Measurements from ENCODE around the gene AKAP13.
"Not testable (repeated sequence)": the region's sequence is repeated elsewhere in the genome, so short reads cannot be mapped to it uniquely, and the experiment has no call there.

The AKAP13 gene

DNA sequence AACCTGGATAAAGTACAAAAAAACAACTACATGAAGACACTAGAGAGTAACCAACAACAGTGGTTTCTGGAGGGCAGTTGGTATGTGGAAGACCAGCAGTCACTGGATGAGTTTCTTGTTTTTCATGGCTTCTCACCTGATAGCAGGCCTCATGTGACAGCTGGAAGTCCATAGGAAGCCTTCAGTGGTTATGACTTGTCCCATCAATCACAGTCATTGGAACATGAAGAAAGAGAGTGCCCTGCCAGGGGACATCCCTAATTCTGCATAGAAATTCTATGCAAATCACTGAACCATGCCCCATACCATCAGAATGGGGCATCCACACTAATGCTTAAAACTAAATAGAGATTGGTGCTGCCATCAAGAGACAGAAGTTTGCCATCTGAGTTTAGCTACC is 81.6 kb downstream of the AKAP13 start:
- H3K4me3 ChIP-seq (ENCODE audit: low read depth, low read length): no peak overlapping the region
- DNase-seq (ENCODE audit: low read depth): no peak

DNA sequence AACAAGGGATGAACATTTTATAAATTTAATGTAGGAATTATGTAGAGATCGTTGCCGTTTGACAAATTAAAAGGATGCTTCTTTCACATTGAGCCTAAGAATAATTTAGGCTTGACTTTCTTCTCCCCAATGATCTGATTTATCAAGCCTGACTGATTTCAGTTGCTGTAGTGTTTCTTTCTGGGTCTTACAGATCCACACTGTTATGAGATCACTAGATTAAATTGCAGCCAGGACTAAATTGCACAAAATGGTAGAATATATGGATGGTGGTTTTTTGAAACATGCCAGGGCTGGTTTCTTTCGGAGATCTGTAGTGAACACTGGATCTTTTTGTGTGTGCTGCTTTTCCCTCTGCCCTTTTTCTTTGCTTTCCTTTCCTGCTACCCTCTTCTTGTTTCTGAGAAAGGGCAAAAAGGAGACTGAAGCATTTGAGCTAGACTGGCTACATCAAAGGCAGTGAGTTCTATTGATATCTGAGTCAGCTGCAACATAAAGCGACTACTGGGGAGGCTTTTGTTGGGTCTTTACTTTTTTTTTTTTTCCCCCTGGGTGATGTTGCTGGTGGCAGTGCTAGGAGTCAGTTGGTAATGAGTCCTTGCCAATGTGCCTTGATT is 83.0 kb downstream of the AKAP13 start:
- no peak overlapping the region for H3K4me3 ChIP-seq (ENCODE audit: low read depth, low read length)
- no peak for DNase-seq (ENCODE audit: low read depth)

DNA sequence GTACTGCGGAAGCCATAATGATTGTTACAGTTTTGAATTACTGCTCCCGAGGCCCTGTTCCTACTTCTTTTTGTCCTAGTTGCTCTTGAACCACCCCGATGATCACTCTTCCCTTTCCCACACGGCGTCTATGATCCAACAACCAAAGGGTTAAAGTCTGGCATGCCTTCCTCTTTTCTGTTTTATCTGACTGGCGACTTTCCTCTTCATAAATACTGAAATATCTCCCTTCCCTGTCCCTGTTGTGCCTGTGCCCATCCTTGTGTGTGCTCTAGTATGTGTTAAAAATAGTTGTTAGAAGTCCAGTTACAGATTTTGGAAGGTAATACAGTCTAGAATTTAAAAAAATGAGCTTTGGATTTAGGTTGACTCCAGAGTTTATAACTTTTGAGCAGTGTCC is 83.6 kb downstream of the AKAP13 start:
- no peak for DNase-seq (ENCODE audit: low read depth)
- no peak overlapping the region for H3K4me3 ChIP-seq (ENCODE audit: low read depth, low read length)

DNA sequence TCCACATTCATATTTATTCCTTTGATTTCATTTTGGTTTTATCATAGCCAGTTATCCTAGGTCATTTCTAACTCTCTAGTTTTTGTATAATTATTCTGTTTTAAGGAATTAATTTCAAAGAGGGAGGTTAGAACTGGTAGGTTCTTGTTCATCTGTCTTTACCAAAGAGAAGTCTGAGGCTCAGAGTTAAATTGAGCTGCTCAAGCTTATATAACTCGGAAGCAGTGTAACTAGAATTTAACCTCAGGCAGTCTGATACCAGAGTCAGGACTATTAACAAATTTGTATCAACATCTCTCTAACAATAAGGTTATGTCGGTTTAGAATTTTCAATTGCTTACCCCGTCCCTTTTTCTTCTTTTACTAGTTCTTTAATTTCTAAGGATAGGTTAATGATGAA is 84.1 kb downstream of the AKAP13 start:
- H3K4me3 ChIP-seq (ENCODE audit: low read depth, low read length): no peak overlapping the region
- no peak for DNase-seq (ENCODE audit: low read depth)

DNA sequence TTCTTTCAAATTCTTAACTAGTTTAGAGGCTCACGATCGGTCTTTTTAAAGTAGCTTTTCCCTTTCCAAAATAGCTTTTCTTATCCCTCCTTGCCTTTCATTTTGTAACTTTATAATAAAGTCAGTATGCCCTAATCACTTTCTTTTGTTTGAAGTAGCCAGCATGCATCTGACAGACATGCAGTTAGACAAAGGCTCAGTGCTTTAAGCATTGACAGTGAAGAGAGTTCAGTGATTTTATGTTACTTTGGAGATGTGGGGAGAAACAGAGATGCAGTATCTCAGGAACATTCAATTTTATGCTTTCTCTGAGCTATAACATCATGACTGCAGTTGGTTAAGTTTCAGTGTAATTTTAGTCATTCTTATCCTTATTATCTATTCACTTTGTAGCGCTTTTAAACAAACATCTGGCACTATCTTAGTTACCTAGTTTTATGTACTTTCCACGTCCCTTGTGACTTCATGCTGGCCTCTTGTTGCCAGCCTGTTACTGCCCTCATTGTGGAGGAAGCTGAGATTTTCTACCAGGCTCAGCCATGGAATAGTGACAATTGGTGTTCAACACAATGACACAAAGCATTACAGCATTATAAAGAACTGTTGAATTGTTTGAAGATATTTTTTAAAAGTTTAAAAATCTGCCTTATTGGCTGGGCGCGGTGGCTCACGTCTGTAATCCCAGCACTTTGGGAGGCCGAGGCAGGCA is 90.3 kb downstream of the AKAP13 start:
- DNase-seq (ENCODE audit: low read depth): no peak
- no peak overlapping the region for H3K4me3 ChIP-seq (ENCODE audit: low read depth, low read length)

DNA sequence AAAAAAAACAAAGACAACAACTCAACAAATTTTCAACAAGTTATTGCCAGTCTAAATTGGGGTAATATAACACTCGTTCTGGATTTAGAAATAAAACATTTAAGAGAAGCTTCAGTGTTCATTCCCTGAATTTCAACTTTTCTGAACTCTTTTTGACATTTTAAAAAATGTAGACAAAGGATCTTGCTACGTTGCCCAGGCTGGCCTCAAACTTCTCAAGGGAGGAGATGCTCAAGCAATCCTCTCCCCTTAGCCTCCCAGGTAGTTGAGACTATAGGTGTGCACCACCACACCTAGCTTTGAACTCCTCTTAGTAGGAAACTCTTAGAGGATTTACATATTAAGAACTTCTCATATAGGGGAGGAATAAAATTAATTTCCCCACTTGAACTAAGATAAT is 91.9 kb downstream of the AKAP13 start:
- H3K4me3 ChIP-seq (ENCODE audit: low read depth, low read length): no peak overlapping the region
- DNase-seq (ENCODE audit: low read depth): no peak

DNA sequence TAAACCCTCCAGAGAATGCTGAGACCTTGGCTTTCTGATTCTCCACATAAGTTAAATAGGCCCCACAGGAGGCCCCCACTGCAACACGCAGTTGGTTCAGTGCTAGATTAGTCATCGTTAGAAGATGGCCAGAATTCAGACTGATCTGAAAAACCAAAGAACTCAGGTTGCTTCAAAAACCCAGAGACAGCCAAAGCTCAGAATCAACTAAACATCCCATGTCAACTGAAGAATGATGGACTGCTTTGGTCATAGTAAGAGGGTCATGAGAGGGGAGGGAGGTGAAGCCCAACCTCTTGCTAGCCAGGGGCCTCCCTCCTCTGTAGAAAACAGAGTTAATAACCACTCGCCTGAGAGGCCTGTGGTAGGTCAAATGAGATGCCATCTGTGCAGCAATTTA is 93.1 kb downstream of the AKAP13 start:
- no peak overlapping the region for H3K4me3 ChIP-seq (ENCODE audit: low read depth, low read length)
- peak; percentile 41 for DNase-seq (ENCODE audit: low read depth)

DNA sequence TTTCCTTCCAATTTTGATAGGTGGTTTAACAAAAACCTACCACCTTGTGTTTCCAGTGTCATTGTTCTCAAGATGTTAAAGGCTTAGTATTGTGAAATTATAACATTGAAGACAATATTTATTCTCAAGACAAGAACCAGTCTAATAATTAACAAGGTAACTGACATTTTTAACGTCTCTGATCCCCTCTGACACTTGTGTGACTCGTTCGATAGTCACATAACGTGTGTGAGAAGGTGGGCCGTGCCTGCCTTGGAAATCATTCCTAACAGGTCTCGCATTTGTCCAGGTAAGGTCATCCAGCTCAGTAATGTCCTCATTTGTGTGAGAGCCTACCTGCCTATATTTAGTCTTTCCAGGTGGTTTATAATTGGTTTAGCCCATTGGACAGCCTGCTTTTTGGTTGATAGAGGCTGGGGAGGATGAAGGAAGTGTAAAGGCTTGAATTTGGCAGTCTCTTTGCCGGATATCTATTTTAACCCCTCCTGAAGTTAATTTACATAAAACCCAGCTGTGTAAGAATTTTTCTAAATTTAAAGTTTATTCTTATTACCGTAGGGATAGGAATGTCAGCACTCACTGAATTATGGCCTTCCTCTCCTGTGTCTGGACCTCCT is 94.4 kb downstream of the AKAP13 start:
- no peak overlapping the region for H3K4me3 ChIP-seq (ENCODE audit: low read depth, low read length)
- DNase-seq (ENCODE audit: low read depth): no peak

DNA sequence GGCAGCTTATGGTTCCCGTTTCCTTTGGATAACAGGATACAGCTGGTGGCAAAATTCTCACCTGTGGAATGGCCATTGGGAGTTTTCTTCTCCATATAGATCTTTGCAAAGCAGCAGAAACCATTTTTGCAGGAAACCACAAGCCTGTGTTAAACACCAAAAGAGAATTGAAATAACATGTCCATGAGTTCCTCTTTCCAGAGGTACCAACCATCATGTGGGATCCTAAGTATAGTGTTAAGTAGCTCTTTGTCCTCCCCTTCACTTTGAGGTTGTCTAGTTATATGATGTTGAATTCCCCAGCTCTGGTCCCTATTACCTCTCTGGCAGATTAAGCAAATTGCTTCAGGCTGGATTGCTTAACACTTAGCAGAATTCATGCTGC is 94.9 kb downstream of the AKAP13 start:
- DNase-seq (ENCODE audit: low read depth): no peak
- no peak overlapping the region for H3K4me3 ChIP-seq (ENCODE audit: low read depth, low read length)

DNA sequence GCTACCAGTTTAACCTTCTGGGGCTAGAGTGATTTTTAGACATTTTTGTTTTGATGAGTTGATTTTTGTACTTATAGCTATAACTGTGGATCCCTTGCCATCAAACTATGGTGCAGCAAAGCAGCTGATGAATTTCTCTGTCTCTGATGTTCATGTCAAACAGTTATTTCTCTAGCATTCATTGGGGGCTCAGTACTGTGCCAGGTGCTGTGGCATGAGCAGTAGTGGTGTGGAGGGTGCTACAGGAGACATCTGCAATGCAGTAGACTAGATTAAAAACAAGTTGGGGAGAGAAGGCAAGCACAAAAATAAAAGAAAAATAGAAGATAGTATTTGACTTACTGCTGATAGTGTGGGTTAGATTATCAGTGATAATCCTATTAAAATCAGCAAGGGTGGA is 95.3 kb downstream of the AKAP13 start:
- no peak for DNase-seq (ENCODE audit: low read depth)
- no peak overlapping the region for H3K4me3 ChIP-seq (ENCODE audit: low read depth, low read length)

DNA sequence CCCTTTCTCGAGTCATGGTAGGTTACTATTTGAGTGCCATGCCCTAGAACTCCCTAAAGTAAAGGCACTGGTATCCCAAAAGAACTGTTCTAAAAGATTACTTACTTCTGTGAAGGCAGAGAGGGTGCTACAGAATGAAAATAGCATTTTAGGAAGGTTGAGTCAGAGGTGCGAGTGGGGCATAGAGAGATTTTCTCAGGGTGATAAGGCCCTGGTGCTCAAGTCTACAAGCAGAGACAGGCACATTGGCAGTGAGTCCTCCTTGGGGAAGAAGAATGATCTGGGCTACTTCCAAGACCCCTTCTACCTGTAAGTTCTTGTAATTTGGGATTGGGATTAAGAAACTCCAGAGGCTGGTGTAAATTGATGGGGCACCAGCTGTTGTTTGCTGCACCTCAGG is 96.7 kb downstream of the AKAP13 start:
- no peak overlapping the region for H3K4me3 ChIP-seq (ENCODE audit: low read depth, low read length)
- no peak for DNase-seq (ENCODE audit: low read depth)

DNA sequence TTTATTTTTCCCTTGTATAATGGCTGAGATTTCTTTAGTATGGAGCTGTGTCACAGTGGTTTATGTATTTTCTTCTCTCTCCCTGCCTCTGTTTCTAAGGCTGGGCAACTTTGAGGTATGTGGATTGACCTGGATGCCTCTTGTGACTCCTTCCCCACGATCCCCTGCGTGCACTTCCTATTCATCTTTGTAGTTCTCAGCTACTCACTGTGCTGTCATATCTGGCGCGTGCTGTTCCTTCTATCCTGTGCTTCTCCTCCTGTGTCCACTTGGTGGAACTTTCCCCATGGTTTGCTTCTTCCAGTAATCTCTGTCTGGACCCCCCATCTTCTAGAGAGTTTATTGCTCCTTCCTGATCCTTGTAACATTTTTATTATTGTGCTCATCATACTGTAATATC is 97.3 kb downstream of the AKAP13 start:
- no peak overlapping the region for H3K4me3 ChIP-seq (ENCODE audit: low read depth, low read length)
- peak; percentile 54 for DNase-seq (ENCODE audit: low read depth)

DNA sequence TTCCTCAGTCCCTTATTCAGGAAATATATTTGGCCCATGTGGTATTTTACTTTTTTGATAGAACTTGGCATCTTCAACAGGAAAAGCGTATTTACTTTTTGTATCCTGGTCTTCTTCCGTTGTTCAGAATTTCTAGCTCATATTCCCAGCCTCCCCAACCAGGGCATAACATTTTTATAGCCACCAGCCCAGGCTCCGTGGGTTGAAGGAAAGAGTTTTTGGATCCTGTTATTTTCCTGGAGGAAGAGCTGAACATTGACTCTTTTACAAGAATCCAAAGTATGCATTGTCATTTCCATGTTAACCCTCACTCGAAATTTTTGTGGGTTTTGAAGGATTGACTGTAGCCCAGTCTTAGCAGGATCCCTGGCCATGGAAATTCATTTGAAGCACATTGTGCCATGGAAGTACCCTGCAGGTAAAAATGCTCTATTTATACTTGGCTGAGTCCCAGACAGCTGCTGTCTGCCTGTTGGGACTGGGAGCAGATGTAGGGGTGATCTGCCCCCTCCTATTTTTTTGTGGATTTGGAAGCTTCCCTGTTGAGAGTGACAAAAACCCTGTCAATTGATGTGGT is 98.8 kb downstream of the AKAP13 start:
- peak; percentile 43 for DNase-seq (ENCODE audit: low read depth)
- no peak overlapping the region for H3K4me3 ChIP-seq (ENCODE audit: low read depth, low read length)

DNA sequence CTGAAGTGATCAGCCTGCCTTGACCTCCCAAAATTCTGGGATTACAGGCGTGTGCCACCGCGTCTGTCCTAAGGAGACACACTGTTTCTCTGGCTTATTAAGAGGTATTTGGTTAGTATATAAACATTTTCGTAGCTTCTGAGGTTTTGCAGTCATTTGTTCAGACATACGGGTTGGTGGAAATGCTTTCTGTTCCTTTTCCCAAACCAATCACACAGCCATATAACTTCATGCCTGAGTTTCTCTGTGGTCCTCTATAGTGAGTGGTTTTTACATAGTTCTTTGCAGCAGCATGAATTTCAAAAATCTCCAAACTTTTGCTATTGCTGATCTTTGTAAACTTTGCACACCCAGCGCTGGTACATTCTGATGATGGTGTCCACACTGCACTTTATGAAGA is 100.5 kb downstream of the AKAP13 start:
- no peak for DNase-seq (ENCODE audit: low read depth)
- no peak overlapping the region for H3K4me3 ChIP-seq (ENCODE audit: low read depth, low read length)

DNA sequence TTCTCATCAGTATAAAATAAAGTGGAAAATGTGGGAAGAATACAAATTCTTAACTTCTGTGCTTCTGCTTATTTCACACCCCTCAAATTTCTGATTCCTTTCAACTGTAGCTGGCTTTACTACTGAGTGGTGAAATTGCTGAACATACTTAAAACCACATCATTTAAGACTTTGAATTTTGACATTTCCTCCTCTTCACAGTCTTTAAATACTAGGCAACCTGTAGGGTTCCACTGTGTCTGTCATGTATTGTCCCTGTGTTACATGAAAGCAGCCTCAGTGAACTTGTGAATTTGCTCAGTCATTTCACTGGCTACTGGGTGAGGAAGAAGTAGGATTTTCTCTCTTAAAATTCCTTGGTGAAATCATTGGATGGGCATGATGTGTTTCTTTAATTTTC is 101.1 kb downstream of the AKAP13 start:
- DNase-seq (ENCODE audit: low read depth); H3K4me3 ChIP-seq (ENCODE audit: low read depth, low read length): not testable (repeated sequence)

DNA sequence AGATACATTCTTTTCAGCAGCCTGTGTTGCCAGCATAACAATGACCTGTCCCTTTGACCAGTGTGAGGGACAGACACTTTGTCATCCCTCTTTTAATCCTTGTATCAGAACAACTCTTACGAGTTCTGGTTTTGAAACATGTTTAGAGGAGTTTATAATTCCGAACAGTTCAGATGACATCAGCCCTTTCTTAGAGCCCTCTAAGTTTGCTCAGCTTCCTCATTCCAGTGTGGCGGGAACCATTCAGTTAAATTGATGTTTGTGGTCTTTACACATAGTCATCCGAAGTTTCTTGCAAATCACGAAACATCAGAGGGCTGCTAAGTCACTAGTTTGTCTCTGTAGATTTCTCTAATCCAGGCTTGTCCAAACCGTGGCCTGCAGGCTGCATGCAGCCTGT is 102.5 kb downstream of the AKAP13 start:
- no peak overlapping the region for H3K4me3 ChIP-seq (ENCODE audit: low read depth, low read length)
- peak; percentile 66 for DNase-seq (ENCODE audit: low read depth)

DNA sequence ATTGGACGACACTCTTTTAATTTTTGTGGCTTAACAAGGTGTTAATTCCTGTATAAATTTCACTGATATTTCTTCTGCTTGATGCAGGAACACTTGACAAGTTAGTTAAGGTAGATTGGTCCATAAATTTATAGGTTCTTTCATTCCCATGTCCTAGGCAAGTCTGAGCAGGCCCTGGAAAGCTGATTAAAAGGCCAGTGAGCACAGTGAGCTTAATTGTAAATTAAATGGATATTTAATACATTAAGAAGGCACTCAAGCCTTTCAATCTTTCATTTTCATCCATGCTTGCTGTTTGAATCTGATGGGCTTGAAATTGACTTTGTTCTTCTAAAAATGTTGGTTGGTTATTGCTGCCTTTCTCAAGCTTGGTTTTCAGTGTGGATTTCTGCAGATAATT is 103.6 kb downstream of the AKAP13 start:
- not testable (repeated sequence) for H3K4me3 ChIP-seq (ENCODE audit: low read depth, low read length); DNase-seq (ENCODE audit: low read depth)

DNA sequence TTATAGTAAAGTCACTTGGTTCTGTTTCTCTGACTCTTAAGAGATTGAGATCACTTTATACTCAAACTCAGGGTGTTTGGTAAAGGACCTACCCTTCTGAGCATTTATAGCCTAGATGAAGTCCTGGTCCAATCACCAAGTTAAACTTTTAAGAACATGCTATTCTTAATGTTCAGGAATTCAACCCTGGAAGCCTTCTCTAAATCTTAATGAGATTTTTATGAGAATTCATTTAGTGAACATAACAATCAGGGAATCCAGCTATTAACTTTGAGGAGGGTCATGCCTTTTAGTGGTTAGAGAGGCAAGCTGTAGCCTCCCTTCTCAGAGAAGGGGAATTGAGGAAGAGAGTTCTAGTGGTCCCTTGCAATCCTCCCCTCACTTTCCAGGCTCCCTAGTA is 104.5 kb downstream of the AKAP13 start:
- H3K4me3 ChIP-seq (ENCODE audit: low read depth, low read length): not testable (repeated sequence)

DNA sequence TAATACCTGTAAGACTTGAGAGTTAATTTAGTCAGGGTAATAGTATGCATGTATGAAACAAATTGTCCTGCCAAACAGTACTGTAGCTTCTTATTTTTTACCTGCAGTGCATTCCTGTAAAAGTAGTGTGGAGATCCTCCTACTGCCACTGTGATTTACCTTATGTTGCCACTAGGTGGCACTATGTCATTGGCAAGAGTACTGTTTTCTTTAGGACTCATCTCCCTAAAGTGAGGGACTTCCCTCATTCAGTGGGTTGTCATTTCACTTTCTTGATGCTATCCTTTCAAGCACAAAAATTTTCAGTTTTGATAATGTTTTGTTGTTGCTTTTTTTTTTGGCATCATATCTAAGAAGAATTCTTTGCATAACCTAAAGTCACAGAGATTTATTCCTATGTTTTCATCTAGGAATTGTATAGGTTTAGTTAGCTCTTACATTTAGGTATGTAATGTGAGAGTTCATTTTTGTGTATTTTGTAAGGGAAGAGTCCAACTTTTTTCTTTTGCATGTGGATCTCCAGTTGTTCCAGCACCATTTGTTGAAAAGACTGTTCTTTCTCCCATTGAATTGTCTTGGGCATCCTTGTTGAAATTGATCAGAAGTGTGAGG is 105.7 kb downstream of the AKAP13 start:
- H3K4me3 ChIP-seq (ENCODE audit: low read depth, low read length): no peak overlapping the region

More for the DNA sequence above, 104.5 kb downstream of the AKAP13 start:
- not testable (repeated sequence) for DNase-seq (ENCODE audit: low read depth)

DNA sequence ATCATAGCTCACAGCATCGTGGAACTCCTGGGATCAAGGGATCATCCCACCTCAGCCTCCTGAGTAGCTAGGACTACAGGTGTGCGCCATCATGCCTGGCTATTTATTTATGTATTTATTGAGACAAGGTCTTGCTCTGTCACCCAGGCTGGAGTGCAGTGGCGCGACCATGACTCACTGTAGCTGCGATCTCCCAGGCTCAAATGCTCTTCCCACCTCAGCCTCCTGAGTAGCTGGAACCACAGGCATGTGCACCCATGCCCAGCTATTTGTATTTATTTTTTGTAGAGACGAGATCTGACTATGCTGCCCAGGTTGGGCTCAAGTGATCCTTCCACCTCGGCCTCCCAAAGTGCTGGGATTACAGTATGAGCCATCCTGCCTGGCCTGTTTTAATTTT is 107.4 kb downstream of the AKAP13 start:
- H3K4me3 ChIP-seq (ENCODE audit: low read depth, low read length); DNase-seq (ENCODE audit: low read depth): not testable (repeated sequence)

More for the DNA sequence above, 105.7 kb downstream of the AKAP13 start:
- peak; percentile 38 for DNase-seq (ENCODE audit: low read depth)
